HTERT RPE-1 (cell line): ENCODE results near the gene RET.
"Not testable (repeated sequence)": the region's sequence is repeated elsewhere in the genome, so short reads cannot be mapped to it uniquely, and the experiment has no call there.

Source experiments
- in situ Hi-C: fragments of 300-500 bp; cut with MboI; formaldehyde crosslinking; loops from 4 replicates; pipeline ENCODE4 v1.14.3; 2020; ENCODE audit warnings: low sequenced_read_pairs

Gene RET

DNA sequence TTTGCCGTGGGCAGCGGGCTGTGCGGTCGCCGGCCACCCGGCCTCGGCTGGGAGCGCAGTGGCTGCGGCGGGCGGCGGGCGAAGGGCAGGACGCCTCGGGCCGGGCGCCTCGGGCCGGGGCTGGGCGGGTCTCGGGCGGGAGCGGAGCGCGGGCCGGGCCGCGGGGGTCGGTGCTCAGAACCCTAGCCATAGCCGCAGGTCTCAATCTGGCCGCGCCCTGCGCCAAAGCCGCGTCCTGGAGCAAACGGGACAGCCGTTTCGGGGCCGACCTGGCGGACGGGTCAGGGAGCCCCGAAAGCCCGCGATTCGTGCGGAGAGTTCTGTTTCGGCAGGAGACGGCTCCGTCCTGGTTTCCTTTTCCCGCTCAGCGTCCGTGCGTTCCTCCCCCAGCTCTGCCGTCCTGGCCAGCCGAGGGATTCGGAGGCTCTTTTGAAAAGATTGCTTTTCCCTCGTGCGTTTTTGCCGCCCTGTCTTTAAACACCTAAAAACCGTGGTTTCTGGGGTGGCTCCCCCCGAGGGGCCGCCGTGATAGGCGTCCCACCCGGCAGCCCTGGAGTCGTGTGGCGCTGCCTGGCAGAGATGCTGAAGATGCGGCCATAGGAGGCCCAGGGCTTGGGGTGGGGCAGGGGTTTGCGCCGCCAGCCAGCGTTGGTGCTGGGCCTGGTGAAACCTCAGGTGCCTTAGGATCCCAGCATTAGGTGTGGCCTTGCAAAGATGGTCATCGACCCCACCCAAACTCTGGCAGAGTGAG lies 727 bp downstream of the RET start:
- in situ Hi-C loops, result no loop called here

DNA sequence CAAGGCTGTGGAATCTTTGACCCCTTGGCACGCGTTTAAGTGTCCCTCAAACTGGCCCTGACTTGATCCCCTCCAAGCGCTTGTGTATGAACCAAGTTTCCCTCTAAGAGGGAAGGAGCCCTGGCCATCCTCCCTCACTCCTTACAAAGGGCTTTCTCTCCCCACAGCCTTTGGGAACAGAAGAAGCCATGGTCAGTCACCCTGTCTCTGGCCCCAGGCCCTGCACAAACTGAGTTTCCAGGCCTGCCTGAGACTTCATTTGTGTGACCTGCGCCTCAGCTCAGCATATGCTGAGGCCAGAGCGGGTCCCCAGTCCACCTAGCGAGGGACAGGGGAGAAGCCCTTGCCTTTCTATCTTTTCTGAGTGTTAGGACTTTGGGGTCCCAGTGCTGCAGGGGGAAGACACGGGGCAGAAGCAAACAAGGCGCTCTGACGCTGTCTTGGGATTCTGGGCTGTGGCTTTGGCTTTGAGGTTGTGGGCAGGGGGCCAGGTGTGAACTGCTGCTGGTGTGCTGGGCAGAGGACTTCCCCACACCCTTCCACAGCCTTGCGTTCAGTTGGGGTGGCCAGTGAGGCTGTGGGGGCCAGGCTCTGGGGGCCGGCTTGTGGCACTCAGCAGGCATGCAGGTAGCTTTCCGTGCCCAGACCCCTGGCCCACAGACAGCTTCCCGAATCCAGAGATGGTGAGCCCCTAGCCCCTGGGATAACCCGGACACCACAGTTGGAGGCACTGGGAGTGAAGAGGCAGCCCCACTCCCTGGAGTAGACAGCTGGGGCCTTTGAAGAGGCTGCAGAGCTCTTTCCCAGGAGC lies 1.5 kb downstream of the RET start:
- in situ Hi-C loops, result no loop called here

DNA sequence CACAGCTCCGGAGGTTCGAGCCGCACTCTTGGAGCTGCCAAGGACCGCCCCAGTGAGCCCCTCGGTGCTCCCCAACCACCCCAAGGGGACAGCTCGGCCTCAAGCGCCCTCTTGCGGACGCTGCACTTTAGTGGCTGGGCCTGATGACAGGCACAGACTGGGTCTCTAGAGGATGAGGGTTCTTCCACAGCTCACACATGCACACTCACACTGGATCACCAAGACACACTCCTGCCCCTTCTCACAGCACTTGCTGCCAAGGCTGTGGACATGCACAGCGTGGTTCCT lies 2.1 kb downstream of the RET start:
- in situ Hi-C loops, result no loop called here

DNA sequence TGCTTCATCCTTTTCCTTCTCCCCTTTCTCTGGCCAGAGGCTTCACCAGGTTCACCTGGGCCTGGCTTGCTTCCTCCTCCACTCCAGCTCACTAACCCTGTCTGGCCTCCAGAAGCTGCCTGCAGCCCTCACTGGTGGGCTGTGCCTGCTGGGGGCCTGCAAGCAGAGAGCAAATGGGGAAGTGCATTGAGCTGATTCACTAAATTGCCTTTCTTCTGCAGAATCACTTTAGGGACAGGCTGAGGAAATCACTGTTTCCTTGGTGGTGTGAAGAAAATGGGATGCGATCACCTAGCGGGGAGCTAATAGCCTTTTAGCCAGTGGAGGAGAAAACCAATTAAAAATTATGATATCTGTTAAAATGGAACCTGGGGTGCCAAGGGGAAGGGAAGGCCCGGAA lies 3.0 kb downstream of the RET start:
- in situ Hi-C loops, result no loop called here

DNA sequence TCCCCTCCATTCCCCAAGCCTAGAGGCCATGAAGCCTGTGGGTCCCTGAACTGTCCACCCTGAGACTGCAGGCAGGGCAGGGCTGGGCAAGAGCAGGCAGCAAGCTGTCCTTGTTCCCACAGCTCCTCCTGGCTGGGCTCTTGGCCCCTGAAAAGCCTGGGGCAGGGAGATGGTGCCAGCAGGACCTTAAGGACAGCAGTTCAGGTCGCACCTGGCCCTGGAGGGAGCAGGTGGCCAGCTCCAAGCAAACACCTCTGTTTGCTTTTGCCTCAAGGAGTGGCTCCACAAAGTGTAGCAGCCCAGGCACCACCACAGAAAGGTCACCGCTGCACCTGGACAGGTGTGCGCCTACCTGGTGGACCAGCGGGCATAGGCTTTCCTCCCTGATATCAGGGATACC lies 5.2 kb downstream of the RET start:
- in situ Hi-C loops, result no loop called here

DNA sequence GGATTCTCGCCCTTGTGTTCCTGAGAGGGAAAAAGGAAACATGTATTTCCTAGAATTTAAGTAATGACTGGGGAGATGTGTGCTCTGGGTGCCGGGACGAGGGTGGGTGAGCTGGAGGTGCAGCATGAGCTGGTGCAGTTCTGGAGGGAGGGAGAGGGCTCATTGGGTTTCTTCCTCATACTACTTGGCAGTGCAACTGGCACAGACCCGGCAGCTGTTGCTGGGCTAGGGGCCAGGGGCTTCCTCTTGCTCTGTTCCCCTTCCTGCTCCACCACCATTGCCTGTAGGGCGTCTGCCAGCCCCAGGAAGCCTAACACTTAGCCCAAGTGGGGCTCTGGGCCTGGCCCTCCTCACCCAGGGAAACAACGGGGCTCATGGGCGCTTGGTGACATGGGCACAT lies 5.9 kb downstream of the RET start:
- in situ Hi-C loops, result no loop called here

DNA sequence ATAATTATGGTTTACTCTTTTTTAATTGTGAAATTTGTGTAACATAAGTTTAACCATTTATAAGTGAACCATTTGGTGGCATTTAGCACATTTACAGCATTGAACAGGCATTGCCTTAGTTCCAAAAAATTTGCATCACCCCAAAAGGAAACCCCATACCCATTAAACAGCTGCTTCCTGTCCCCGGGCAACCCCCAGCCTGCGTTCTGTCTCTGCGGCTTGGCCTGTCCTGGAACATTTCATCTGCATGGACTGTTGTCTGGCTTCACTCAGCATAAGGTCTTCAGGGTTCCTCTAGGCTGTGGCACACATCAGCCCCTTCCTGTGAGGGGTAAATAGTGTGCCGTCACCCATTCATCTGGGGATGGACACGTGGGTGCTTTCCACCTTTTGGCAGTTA lies 6.9 kb downstream of the RET start:
- in situ Hi-C loops, result no loop called here

DNA sequence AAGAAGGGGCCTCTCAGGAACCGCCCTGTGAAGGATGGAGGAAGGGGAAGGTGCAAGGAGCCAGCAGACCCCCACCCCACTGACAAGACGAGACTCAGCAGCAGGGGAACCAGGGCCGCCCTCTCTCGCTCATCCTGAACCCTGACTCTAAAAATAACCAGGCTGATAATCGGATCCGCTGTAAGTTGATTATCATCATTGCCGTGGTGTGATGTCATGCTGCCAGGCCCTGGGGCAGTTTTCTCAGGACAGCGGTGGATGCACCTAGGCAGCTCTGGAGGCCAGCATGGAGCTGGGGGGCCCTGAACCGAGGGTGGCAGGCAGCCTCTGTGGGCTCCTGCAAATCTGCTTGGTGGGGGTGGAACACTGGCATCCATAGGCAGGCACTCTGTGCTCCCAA lies 7.9 kb downstream of the RET start:
- in situ Hi-C loops, result no loop called here

DNA sequence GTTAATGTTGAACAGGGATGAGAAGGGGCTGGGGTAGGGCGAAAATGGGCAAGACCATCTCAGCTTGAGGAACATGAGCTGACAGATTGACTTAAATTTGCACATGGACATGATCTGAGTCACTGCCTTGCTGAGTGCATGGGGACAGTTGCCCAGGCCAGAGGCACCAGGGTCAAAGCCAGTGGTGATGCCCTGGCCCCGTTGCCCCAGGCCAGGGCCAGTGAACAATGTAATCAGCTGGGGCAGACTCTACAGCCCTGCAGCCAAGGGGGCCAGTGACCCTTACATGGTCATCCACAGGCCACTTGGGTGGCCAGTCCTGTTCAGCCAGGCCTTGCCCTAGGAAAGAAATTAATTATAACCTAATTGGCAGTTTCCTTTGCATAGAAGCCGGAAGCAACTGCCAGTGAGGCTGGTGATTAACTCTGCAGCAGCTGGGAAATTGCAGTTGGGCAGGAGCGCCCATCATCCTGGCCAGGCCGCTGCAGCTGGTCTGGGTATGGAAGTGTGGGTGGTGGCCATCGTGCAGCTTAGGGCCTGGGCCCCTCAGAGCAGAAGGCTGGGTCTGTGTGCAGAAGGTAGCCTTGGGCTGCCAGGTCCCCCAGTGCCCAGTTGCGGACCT lies 9.6 kb downstream of the RET start:
- in situ Hi-C loops, result no loop called here

DNA sequence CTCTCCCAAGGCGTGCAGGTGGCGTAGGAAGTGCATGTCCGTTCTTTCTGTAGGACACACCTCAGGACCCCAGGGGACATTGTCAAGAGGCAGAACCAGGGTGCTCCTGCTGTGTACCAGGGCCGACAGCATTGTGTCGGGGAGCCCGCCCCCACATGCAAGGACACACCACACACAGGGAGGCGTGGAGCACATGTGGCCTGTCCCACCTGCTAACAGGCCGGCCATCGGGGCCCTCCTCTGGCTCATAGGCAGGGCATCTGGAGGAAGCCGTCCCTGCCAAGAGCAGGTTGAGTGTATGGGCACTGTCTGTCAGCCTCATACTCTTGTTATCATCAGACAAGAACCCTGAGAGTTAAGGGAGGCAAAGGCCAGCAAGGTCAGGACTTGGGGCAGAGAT lies 12.7 kb downstream of the RET start:
- in situ Hi-C loops, result no loop called here

DNA sequence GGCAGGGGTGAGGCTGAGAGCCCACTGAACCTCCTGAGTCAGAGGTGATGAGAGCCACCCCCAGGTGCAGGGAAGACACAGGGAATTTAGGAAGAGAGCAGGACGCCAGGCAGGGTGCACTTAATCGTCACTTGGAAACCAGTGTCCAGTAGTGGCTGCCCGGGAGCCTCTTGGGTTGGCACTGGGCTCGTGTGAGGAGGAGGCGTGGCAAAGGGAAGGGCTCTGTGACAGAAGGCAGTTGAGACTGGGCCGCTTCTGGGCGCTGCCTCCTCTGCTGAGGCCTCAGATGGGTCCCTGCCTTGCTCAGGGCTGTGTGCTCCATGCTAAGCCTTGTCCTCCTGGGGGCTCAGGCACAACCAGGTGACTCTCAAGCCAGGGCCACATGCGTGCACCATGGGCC lies 13.3 kb downstream of the RET start:
- in situ Hi-C loops, result no loop called here

DNA sequence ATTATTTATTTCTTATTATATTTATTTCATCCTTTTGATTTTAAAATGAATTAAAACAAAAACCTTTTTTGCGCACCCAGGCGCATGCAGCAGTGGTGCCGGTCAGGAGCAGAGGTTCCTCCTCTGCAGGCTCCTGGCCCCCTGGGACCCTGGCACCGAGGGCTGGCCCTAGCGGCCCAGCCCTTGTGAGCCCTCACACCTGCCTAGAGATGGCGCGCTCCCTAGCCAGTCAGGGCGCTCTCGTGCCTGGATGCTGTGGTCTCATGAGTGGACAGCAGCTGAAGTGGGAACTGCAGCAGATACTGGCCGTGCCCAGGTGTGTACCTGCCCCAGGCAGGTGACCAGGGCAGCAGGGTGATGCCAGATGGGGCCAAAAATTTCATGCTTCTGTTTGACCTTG lies 13.8 kb downstream of the RET start:
- in situ Hi-C loops, result no loop called here

DNA sequence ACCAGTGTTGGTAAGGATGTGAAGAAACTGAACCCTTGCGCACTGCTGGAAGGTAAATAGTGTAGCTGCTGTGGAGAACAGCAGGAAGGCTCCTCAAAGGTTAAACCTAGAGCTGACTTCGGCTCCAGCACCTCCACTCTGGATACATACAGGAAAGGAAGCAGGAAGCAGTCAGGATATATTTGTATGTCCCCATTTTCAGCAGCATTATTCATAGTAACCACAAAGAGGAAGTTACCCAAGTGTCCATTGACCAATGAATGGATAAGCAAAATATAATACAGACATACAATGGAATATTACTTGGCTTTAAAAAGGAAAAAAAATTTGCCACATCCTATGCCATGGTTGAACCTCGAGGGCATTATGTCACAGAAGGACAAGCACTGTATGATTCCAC lies 15.0 kb downstream of the RET start:
- in situ Hi-C loops, result no loop called here

DNA sequence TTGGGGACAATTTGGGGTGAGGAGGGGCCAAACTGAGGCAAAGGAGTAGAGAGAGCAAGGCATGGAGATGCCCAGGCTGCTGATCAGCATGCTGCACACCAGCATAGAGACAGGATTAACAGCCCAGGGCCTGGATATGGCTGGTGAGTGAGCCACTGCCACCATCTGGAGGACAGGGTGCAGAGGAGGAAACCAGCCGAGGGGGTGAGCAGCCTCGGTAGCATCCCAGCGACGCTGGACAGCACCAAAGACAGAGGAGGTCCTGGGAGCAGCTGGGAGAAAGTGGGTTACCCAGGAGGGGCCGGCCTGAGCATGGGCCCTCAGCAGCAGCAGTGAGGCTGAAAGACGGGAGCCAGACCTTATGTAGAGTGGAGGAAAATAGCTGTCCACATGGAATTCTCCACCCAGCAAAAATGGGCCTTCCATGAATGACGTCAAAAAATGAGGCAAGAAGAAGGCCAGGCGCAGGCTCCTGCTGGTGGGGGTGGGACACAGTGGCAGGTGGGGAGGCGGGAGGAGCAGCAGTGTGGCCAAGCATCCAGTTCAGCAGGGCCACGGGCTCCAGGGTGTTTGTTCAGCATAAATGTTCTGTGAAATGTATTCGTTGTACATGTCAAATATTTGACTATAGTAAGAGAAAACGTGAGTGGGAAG lies 16.7 kb downstream of the RET start:
- in situ Hi-C loops, result no loop called here

DNA sequence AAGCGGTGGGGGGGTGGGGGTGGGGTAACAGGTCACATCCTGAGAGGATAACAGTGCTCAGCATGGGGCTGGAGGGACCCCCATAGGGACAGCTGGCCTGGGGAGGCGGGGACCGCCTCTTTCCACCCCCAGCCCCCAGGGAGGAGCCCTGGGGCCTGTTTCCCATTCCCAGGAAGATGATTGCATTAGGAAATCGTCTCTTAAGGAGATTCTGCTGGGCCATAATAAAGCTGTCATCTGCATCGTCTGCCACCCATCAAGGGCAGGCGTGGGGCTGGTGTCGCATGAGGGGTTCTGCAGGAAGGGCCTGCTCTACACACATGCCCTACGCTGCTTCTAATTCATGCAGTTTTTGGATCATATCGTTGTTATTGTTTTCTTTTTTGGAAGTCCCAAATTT lies 17.2 kb downstream of the RET start:
- in situ Hi-C loops, result no loop called here

DNA sequence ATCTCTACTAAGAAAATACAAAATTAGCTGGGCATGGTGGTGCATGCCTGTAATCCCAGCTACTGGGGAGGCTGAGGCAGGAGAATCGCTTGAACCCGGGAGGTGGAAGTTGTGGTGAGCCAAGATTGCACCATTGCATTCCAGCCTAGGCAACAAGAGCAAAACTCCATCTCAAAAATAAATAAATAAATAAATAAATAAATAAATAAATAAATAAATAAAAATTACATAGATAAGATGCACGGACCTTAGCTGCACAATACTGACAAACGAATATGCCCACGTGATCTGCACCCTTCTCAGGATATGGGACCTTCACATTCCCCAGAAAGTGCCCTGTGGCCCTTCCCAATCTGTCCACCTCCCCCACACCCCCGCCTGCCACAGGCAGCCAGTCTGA lies 22.5 kb downstream of the RET start:
- in situ Hi-C loops, result not testable (repeated sequence)

DNA sequence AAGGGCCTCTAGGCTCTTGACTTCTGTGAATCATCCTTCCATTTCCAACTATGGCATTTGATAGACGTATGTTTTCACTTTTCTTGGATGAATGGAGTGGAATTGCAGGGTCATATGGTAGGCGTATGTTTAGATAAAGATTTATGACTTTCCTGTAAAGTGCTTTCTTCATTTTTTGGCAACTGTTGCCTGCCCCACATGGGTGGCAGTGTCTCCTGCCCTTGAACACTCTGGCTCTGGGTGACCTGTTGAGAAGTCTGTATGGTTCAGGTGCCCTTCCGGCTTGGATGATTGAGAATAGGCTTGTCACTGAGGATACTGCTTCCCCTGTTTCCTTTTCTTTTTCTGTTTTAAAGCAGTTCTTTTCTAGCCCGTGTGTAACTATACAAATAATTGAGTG lies 23.1 kb downstream of the RET start:
- in situ Hi-C loops, result no loop called here

DNA sequence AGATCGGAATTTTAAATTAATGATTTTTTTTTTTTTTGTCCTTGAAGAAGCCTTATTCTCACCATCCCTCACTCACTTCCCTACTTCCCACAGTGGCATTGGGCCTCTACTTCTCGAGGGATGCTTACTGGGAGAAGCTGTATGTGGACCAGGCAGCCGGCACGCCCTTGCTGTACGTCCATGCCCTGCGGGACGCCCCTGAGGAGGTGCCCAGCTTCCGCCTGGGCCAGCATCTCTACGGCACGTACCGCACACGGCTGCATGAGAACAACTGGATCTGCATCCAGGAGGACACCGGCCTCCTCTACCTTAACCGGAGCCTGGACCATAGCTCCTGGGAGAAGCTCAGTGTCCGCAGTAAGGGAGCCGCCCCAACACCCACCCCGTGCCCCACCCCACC lies 23.5 kb downstream of the RET start:
- in situ Hi-C loops, result no loop called here

DNA sequence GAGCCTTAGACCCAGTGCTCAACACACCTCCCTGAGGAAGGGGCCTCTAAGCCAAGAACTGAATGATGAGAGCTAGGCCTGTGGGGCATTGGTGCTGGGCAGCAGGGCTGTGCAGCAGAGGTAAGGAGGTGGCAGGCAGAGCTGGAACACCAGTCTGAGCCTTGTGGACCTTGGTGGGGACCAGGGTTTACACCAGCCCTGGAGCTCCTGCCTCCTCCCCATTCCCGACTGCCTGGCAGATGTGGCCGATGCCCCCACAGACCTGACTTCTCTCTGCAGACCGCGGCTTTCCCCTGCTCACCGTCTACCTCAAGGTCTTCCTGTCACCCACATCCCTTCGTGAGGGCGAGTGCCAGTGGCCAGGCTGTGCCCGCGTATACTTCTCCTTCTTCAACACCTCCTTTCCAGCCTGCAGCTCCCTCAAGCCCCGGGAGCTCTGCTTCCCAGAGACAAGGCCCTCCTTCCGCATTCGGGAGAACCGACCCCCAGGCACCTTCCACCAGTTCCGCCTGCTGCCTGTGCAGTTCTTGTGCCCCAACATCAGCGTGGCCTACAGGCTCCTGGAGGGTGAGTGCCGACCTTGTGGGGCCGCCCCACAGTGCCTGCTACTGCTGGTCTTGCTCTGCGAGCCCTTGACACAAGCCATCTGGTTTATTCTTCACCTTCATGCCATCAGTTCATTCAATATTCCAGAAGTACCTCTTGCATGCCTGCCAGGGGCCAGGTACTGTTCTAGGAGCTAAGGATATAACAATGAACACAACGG lies 25.4 kb downstream of the RET start:
- in situ Hi-C loops, result no loop called here

DNA sequence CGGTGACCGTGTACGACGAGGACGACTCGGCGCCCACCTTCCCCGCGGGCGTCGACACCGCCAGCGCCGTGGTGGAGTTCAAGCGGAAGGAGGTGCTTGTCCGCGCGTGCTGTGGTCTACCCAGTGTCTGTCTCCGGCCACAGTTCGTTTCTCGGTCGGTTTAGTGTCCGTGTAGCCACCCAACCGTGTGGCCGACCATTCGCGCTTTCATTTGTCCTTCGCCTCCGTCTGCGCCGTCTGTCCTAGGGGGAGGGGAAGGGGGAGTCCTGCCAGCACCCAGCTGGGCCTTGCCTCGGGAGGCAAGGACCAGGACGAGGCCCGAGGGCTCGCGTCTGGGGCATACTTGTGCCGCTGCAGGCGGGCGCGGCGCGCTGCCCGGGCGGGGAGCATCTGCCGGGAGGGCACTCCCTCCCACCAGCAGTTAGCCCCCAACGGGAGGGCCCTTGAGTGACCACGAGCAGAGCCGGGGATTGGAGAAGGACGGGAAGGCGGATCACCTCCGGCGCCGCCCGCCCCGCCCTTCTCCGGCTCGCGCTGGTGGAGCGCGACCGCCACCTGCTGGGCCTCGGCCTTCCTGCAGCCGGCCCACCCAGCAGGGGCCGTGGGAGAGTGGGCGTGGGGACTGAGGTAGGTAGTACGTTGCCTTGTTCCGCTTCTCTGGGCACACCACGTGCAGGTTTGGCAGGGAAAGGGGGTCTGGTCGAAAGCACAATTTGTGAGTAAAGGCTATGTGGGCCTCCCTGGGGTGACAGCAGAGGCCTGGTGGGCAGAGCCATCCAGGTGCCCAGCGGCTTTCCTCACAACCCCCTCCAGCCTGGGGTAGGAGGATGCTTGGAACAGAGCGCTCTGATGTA lies 28.5 kb downstream of the RET start:
- in situ Hi-C loops, result no loop called here
